Astrocyte (in vitro differentiated cells and primary cell): ENCODE results near the gene DYRK3.

Experiments
- EZH2 ChIP-seq: IDR thresholded peaks from 2 replicates; pipeline ENCODE4 v1.6.1; 2012; ENCODE audit warnings: mild to moderate bottlenecking, low read length, inconsistent platforms; ENCODE audit not compliant: insufficient read depth
- TF ChIP-seq, protein P1 (sequence below): IDR thresholded peaks from 2 replicates; pipeline ENCODE4 v1.5.1; 2011; ENCODE audit warnings: low read depth, mild to moderate bottlenecking, inconsistent platforms, low read length, moderate library complexity; ENCODE audit not compliant: insufficient read depth

DNA sequence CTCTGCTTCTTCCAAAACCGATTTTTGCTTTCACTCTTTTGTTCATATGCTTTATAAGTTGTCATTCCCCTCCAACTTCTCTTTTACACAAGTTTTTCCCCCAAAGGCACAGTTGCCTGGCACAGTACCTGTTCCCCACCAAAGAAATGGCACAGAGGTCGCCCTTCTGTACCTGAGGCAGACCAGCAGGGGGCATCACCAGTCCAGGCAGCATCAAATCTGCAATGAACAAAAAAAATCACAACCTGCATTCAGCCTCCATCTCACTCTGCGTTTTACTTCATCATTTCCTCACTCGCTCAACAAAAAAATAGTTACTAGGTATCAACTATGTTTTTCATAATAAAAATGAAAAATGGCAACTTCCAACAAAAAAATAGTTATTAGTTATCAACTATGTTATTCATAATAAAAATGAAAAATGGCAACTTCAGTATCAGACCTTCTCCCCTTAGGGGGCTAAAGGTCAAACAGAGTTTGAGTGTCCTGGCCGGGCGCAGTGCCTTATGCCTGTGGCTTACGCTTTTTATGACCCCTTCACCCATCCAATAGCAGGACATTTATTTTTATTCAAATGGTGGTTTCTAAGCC is 27.1 kb upstream of the DYRK3 start:
- TF ChIP-seq, protein P1, sequence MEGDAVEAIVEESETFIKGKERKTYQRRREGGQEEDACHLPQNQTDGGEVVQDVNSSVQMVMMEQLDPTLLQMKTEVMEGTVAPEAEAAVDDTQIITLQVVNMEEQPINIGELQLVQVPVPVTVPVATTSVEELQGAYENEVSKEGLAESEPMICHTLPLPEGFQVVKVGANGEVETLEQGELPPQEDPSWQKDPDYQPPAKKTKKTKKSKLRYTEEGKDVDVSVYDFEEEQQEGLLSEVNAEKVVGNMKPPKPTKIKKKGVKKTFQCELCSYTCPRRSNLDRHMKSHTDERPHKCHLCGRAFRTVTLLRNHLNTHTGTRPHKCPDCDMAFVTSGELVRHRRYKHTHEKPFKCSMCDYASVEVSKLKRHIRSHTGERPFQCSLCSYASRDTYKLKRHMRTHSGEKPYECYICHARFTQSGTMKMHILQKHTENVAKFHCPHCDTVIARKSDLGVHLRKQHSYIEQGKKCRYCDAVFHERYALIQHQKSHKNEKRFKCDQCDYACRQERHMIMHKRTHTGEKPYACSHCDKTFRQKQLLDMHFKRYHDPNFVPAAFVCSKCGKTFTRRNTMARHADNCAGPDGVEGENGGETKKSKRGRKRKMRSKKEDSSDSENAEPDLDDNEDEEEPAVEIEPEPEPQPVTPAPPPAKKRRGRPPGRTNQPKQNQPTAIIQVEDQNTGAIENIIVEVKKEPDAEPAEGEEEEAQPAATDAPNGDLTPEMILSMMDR = peak; percentile 70
- no peak for TF ChIP-seq EZH2
